ENCODE data around the gene HIPK1.

HIPK1 gene

DNA sequence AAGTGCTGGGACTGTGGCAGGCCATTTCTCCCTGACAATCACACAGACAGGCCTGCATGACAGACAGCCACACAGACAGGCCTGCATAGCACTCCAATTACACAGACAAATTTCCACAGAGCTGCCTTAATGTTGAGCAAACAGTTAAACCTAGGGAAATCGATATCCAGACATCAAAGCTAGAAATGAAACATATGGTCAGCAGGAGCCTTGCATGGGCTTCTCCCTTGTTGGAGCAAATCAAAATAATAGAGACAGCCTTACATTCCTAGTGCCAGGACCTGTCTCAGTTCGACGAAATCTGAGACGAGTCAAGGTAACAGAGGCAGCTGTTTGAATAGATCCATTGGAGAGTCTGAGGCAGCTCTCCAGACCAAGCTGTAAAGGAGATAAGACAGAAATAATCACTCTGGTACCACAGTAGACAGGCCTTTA is 92.6 kb downstream of the HIPK1 start:
- DNase-seq: no peak

DNA sequence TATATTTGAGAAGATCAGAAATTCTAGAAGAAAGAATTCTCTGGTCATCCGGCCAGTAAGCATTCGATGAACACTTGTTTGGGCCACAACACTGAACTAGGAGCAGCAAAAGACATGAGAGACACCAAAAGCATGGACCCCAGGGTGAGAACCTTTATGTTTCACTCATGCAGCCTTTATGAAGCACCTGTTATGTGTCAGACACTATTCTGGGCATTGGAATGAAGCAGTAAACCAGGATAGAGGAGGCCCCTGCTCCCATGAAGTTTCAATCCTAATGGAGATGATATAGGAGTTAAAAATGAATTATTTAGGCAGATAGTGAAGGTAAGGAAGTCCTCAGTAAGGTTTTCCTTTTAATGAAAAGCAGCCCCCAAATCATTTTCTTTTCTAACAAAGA is 93.8 kb downstream of the HIPK1 start:
- no peak for DNase-seq

DNA sequence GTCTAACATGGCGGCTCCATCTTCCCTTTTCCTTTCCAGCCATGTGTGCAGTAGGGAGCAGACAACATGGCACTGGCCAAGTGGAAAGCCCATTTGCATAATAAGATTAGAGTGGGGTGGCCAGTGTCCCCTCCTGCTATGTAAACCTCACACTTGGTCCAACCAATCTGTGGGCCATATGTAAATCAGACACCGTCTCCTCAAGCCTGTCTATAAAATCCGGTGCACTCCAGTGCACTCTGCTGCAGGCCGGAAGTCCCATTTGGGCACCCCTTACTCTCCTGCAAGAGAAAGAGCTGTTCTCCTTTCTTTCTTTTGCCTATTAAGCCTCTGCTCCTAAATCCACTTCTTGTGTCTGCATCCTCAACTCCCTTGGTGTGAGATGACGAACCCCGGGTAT is 94.3 kb downstream of the HIPK1 start:
- no peak for DNase-seq

DNA sequence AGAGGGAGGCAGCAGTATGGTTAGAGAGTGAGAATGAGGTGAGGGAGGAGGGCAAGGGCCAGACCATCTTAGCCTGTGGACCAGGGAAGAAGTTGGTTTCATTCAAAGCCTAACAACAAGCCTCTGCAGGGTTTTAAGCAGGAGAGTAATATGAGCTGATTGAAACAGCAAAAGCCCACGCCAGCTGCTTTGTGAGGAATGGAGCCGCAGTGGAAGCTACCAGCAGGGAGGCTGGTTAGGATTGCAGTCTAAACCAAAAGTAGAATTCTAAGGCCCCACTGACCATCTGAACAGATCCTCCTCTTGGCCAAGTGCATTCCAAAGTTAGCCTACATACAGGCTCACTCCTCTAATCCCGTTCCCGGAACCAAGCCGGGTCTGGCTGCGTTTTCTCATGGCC is 94.9 kb downstream of the HIPK1 start:
- DNase-seq: no peak

DNA sequence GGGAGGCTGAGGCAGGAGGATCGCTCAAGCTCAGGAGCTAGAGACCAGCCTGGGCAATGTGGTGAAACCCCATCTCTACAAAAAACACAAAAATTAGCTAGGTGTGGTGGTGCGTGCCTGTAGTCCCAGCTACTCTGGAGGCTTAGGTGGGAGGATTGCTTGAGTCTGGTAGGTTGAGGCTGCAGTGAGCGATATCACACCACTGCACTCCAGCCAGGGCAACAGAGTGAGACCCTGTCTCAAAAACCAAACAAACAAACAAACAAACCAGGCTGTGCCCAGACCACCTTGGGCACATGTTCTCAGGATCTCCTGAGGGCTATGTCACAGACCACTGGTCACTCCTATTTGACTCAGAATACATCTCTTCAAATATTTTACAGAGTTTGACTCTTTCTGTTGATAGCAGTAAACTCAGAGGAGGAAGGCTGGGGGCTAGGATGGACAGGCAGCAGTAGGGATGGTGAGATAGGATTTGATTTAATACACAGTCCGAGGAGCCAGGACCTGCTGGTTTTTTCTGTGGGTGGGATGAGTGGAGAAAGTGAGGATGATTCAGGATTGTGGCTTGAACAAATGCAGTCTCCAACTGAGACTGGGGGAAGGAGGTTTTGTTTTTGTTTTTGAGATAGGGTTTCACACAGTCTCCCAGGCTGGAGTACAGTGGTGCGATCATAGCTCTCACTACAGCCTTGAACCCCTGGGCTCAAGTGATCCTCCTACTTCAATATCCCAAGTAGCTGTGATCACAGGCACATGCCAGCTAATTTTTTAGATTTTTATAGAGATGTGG is 96.7 kb downstream of the HIPK1 start:
- no peak for DNase-seq

DNA sequence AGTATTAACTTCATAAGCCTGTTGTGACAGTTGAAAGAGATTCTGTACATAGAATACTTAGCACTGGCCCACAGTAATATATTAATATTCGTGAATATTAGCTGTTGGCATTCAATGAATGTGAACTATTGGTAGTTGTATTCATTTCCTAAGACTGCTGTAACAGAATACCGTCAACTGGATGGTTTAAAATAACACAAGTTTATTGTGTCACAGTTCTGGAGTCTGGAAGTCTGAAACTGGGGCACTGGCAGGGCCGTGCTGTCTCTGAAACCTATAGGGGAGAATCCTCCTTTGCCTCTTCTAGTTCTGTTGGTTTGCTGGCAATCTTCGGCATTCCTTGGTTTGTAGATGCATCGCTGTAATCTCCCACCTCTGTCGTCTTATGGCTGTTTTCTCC is 97.7 kb downstream of the HIPK1 start:
- no peak for DNase-seq

Measured in NCI-H1105 treated with DMSO at 0.1 percent for 48 hours (cell line).